Breast epithelium (tissue), 3 donors: ENCODE data around the gene ETS1.

Experiments
- POLR2A ChIP-seq: fragments of 450-650 bp; IDR thresholded peaks from one replicate; pipeline ENCODE4 v1.6.1; 2016; ENCODE audit warnings: antibody characterized with exemption, mild to moderate bottlenecking, moderate library complexity
- POLR2AphosphoS5 ChIP-seq, 3 donors: sonication (generic); formaldehyde crosslinking; IDR thresholded peaks; one replicate each; pipeline ENCODE4 v1.6.1; 2017; ENCODE audit warnings: antibody characterized with exemption in 3 of 3
- TF ChIP-seq, protein P1 (sequence below), 3 donors: fragments of 450-650 bp; IDR thresholded peaks; one replicate each; pipeline ENCODE4 v1.5.1; 2016 to 2017; ENCODE audit warnings: antibody characterized with exemption in 3 of 3, mild to moderate bottlenecking in 3 of 3, moderate library complexity in 3 of 3

DNA sequence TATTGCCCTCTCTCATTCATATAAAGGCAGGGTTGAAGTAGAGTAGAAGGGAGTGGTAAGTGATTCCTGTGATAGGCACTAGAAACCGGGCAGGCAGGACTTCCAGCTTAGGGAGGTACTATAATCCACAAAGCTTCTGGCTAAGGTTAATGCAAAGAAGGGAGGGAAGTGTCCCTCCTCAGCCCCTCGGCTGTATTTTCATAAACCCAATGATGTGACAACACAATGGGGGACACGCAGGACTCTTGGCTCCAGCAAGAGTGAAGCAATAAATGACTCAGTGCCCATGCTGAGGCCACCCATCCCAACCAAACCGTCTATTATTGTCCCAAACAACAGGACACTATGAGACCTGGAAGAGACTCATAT lies 90.7 kb downstream of the ETS1 start:
- TF ChIP-seq POLR2A (no peak), POLR2AphosphoS5 (IDR thresholded peaks at IDR 0.05) (peak in 1 of 3 donors; percentile 54)
- TF ChIP-seq, protein P1, sequence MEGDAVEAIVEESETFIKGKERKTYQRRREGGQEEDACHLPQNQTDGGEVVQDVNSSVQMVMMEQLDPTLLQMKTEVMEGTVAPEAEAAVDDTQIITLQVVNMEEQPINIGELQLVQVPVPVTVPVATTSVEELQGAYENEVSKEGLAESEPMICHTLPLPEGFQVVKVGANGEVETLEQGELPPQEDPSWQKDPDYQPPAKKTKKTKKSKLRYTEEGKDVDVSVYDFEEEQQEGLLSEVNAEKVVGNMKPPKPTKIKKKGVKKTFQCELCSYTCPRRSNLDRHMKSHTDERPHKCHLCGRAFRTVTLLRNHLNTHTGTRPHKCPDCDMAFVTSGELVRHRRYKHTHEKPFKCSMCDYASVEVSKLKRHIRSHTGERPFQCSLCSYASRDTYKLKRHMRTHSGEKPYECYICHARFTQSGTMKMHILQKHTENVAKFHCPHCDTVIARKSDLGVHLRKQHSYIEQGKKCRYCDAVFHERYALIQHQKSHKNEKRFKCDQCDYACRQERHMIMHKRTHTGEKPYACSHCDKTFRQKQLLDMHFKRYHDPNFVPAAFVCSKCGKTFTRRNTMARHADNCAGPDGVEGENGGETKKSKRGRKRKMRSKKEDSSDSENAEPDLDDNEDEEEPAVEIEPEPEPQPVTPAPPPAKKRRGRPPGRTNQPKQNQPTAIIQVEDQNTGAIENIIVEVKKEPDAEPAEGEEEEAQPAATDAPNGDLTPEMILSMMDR (IDR thresholded peaks at IDR 0.05) = no peak
